ENCODE data around the gene SLC26A2.

DNA sequence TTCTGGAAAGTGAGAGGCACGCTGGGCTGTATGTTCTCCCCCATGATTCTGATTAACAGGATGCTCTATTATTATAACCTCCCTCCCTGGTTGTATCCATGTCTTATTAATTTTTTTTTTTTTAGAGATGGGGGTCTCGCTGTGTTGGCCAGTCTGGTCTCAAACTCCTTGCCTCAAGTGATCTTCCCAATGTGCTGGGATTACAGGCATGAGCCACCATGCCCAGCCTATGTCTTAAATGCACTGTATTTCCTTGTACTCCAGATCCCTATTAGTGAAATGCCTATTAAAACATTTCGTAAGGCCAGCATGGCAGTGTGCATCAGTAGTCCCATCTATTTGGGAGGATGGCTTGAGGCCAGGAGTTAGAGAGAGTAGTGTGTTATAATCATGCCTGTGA is 32.9 kb downstream of the SLC26A2 start:
- TF ChIP-seq, protein P1, sequence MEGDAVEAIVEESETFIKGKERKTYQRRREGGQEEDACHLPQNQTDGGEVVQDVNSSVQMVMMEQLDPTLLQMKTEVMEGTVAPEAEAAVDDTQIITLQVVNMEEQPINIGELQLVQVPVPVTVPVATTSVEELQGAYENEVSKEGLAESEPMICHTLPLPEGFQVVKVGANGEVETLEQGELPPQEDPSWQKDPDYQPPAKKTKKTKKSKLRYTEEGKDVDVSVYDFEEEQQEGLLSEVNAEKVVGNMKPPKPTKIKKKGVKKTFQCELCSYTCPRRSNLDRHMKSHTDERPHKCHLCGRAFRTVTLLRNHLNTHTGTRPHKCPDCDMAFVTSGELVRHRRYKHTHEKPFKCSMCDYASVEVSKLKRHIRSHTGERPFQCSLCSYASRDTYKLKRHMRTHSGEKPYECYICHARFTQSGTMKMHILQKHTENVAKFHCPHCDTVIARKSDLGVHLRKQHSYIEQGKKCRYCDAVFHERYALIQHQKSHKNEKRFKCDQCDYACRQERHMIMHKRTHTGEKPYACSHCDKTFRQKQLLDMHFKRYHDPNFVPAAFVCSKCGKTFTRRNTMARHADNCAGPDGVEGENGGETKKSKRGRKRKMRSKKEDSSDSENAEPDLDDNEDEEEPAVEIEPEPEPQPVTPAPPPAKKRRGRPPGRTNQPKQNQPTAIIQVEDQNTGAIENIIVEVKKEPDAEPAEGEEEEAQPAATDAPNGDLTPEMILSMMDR (IDR thresholded peaks at IDR 0.05): no peak
- no peak for TF ChIP-seq POLR2A (IDR thresholded peaks at IDR 0.05)

All from heart left ventricle (tissue), 13 donors.